Motor neuron (in vitro differentiated cells): ENCODE results near the gene RB1. TPM values are rescaled to one million over a fixed set of nuclear protein-coding genes. Genes with fewer than 3 reads are reported as not detected.
A peak's percentile ranks its signal among the peaks of the same experiment; 100 is the strongest.
"Not testable (repeated sequence)": the region's sequence is repeated elsewhere in the genome, so short reads cannot be mapped to it uniquely, and the experiment has no call there.

Experiments used
- ATAC-seq, 8 experiments: fragments of 200-7000 bp; cut with Tn5 transposase; replicated peaks in 6 of 8; 2 replicates each; pipeline ENCODE4 v1.8.0; 2021; ENCODE audit warnings: mild to moderate bottlenecking in 8 of 8, moderate library complexity in 8 of 8
- H3K27ac ChIP-seq, 2 donors: fragments of 250-450 bp; sonication (Bioruptor Pico); 2 replicates each; pipeline ENCODE4 v1.9.0; 2021; ENCODE audit warnings: antibody characterized with exemption in 2 of 2, mild to moderate bottlenecking in 2 of 2, moderate library complexity in 1 of 2
- H3K4me1 ChIP-seq, 2 donors: fragments of 250-450 bp; sonication (Bioruptor Pico); replicated peaks in 1 of 2; 2 replicates each; pipeline ENCODE4 v1.6.1; 2021; ENCODE audit warnings: antibody characterized with exemption in 2 of 2, mild to moderate bottlenecking in 2 of 2, moderate library complexity in 1 of 2
- H3K4me3 ChIP-seq, 5 donors: fragments of 250-450 bp; sonication (Bioruptor Pico); 2 replicates each; pipeline ENCODE4 v1.9.0; 2021; ENCODE audit warnings: antibody characterized with exemption in 5 of 5, mild to moderate bottlenecking in 5 of 5, moderate library complexity in 4 of 5
- WGBS, 10 experiments: fragments of 450-650 bp; shearing (Covaris generic); methylation state at CpG; one replicate each; pipeline ENCODE4 v1.0.0; 2022; 5-methylcytosine and 5-hydroxymethylcytosine counted together
- in situ Hi-C, 9 experiments: fragments of 400-800 bp; cut with MboI; loops; one replicate each; pipeline ENCODE4 v1.15.0; 2021; ENCODE audit warnings: low sequenced_read_pairs in 9 of 9, low pct_unique_long_range_greater_than_20kb in 2 of 9; ENCODE audit not compliant: unreplicated experiment in 9 of 9
- total RNA-seq, 8 experiments: library from RNA; unstranded; fragments of 300-600 nt; gene quantifications; 2 replicates each; pipeline versions ENCODE4 v1.2.3 to v1.2.4, GENCODE V29; 2022

Gene RB1
- total RNA-seq, 8 experiments from 2014 or later, result 20.1 to 47.5 (median 23.2) TPM

GRCh38 chr13:48449656-48450055 is 146.1 kb downstream of the RB1 start:
- 14 to 94% (median 84%) methylated on average over 1 to 2 of the region's 2 CpGs; no CpG with 5 or more reads in 3 of the 10 experiments for WGBS, 10 experiments
- in situ Hi-C loops, result no loop called here
- ATAC-seq, result no peak

GRCh38 chr13:48451196-48451595 is 147.6 kb downstream of the RB1 start:
- H3K27ac ChIP-seq, H3K4me1 ChIP-seq, H3K4me3 ChIP-seq, in situ Hi-C loops: not testable (repeated sequence)
- peak in 2 of 8 experiments; percentile 16 to 38 for ATAC-seq

More at GRCh38 chr13:48449656-48450055, 146.1 kb downstream of the RB1 start:
- Histone ChIP-seq H3K4me3 (no peak overlapping the region), H3K4me1 (no peaks in the 10 kb centered on the region), H3K27ac (no peak overlapping the region)

GRCh38 chr13:48456546-48456945 is 153.0 kb downstream of the RB1 start:
- in situ Hi-C loops, result no loop called here
- no peak for ATAC-seq
- 96 to 100% (median 96%) methylated on average over 1 to 7 of the region's 10 CpGs; no CpG with 5 or more reads in 5 of the 10 experiments for WGBS, 10 experiments
- Histone ChIP-seq H3K4me3 (no peak overlapping the region), H3K4me1 (no peaks in the 10 kb centered on the region), H3K27ac (no peak overlapping the region)

GRCh38 chr13:48457578-48458242 is 154.2 kb downstream of the RB1 start:
- ATAC-seq, result no peak
- Histone ChIP-seq H3K27ac (no peak overlapping the region), H3K4me3 (no peak overlapping the region), H3K4me1 (no peaks in the 10 kb centered on the region)
- in situ Hi-C loops, result no loop called here
- 91 to 100% (median 95%) methylated on average over 4 to 7 of the region's 28 CpGs; no CpG with 5 or more reads in 6 of the 10 experiments for WGBS, 10 experiments

- in situ Hi-C loops, result no loop called here
- no peaks in the 10 kb centered on the region for H3K4me1 ChIP-seq
- no peak overlapping the region for H3K4me3 ChIP-seq
- no peak for ATAC-seq
- H3K27ac ChIP-seq, result no peak overlapping the region
- whole genome bisulfite sequencing, 10 experiments, result 71 to 100% (median 100%) methylated on average over 1 to 2 of the region's 2 CpGs; no CpG with 5 or more reads in 4 of the 10 experiments
Observed at GRCh38 chr13:48475230-48475629, 171.7 kb downstream of the RB1 start.

GRCh38 chr13:48476215-48476614 is 172.7 kb downstream of the RB1 start:
- ATAC-seq, result no peak
- no peak overlapping the region for H3K27ac ChIP-seq
- in situ Hi-C loops, result no loop called here
- no peaks in the 10 kb centered on the region for H3K4me1 ChIP-seq
- H3K4me3 ChIP-seq, result no peak overlapping the region

GRCh38 chr13:48476686-48477085 is 173.1 kb downstream of the RB1 start:
- no peak for ATAC-seq
- H3K27ac ChIP-seq, result no peak overlapping the region
- in situ Hi-C loops, result no loop called here
- no peaks in the 10 kb centered on the region for H3K4me1 ChIP-seq
- WGBS, 10 experiments, result 42 to 82% (median 65%) methylated on average over 2 to 4 of the region's 4 CpGs; no CpG with 5 or more reads in 1 of the 10 experiments
- no peak overlapping the region for H3K4me3 ChIP-seq

- no peaks in the 10 kb centered on the region for H3K4me1 ChIP-seq
- no peak overlapping the region for H3K4me3 ChIP-seq
- no peak for ATAC-seq
- 80 to 100% (median 98%) methylated on average over 1 to 2 of the region's 2 CpGs for WGBS, 10 experiments
- no peak overlapping the region for H3K27ac ChIP-seq
- in situ Hi-C loops, result no loop called here
Observed at GRCh38 chr13:48477191-48477855, 173.8 kb downstream of the RB1 start.

- 0 to 89% (median 78%) methylated on average over 1 of the region's 1 CpG; no CpG with 5 or more reads in 1 of the 10 experiments for WGBS, 10 experiments
- in situ Hi-C loops, result no loop called here
- no peak for ATAC-seq
- H3K4me3 ChIP-seq, result no peak overlapping the region
- no peaks in the 10 kb centered on the region for H3K4me1 ChIP-seq
- no peak overlapping the region for H3K27ac ChIP-seq
Observed at GRCh38 chr13:48478391-48478790, 174.8 kb downstream of the RB1 start.

- Histone ChIP-seq H3K4me3 (no peak overlapping the region), H3K27ac (no peak overlapping the region), H3K4me1 (no peaks in the 10 kb centered on the region)
- in situ Hi-C loops, result no loop called here
- 93 to 100% (median 97%) methylated on average over 2 to 3 of the region's 3 CpGs; no CpG with 5 or more reads in 3 of the 10 experiments for WGBS, 10 experiments
- ATAC-seq, result no peak
Observed at GRCh38 chr13:48483575-48483974, 180.0 kb downstream of the RB1 start.

GRCh38 chr13:48485432-48485831 is 181.9 kb downstream of the RB1 start:
- in situ Hi-C loops, result no loop called here
- 0 to 100% (median 92%) methylated on average over 1 to 3 of the region's 3 CpGs; no CpG with 5 or more reads in 2 of the 10 experiments for WGBS, 10 experiments
- ATAC-seq, result no peak
- no peak overlapping the region for H3K27ac ChIP-seq
- no peaks in the 10 kb centered on the region for H3K4me1 ChIP-seq
- H3K4me3 ChIP-seq, result no peak overlapping the region

- no peak for ATAC-seq
- in situ Hi-C loops, result no loop called here
Observed at GRCh38 chr13:48486362-48486761, 182.8 kb downstream of the RB1 start.

GRCh38 chr13:48486836-48487235 is 183.3 kb downstream of the RB1 start:
- no peaks in the 10 kb centered on the region for H3K4me1 ChIP-seq
- H3K27ac ChIP-seq, result no peak overlapping the region
- no peak overlapping the region for H3K4me3 ChIP-seq
- in situ Hi-C loops, result no loop called here
- no peak for ATAC-seq
- WGBS, 10 experiments, result 53 to 100% (median 95%) methylated on average over 1 to 2 of the region's 5 CpGs; no CpG with 5 or more reads in 6 of the 10 experiments

More at GRCh38 chr13:48486362-48486761, 182.8 kb downstream of the RB1 start:
- Histone ChIP-seq H3K4me1 (no peaks in the 10 kb centered on the region), H3K4me3 (no peak overlapping the region), H3K27ac (no peak overlapping the region)

- in situ Hi-C loops, result no loop called here
- 42 to 100% (median 84%) methylated on average over 1 to 2 of the region's 2 CpGs; no CpG with 5 or more reads in 1 of the 10 experiments for WGBS, 10 experiments
- ATAC-seq, result no peak
Observed at GRCh38 chr13:48487968-48488367, 184.4 kb downstream of the RB1 start.

More at GRCh38 chr13:48487968-48488367, 184.4 kb downstream of the RB1 start:
- Histone ChIP-seq H3K27ac (no peak overlapping the region), H3K4me1 (no peaks in the 10 kb centered on the region), H3K4me3 (no peak overlapping the region)
